Lower leg skin (tissue), 4 donors: Measurements from ENCODE around the gene POF1B. TPM values are rescaled to one million over a fixed set of nuclear protein-coding genes. Genes with fewer than 3 reads are reported as not detected.
"Not testable (repeated sequence)": the region's sequence is repeated elsewhere in the genome, so short reads cannot be mapped to it uniquely, and the experiment has no call there.

ENCODE experiments used
- DNase-seq, 2 donors: peaks; one replicate each; pipeline ENCODE4 v3.0.0-alpha.2; 2019; ENCODE audit warnings: low spot score in 2 of 2
- H3K4me3 ChIP-seq: fragments of 200-600 bp; sonication (generic); 2 replicates; pipeline ENCODE4 v1.5.1; 2017; ENCODE audit warnings: mild to moderate bottlenecking, low read depth; ENCODE audit not compliant: poor library complexity, severe bottlenecking
- CTCF ChIP-seq, 3 donors: fragments of 450-650 bp; IDR thresholded peaks; one replicate each; pipeline ENCODE4 v1.5.1; 2016; ENCODE audit warnings: antibody characterized with exemption in 3 of 3, mild to moderate bottlenecking in 3 of 3, moderate library complexity in 2 of 3
- POLR2A ChIP-seq, 2 donors: fragments of 450-650 bp; IDR thresholded peaks; one replicate each; pipeline ENCODE4 v1.6.1; 2016 to 2017; ENCODE audit warnings: antibody characterized with exemption in 2 of 2, mild to moderate bottlenecking in 1 of 2, moderate library complexity in 1 of 2
- WGBS, 2 donors: methylation state at CpG; one replicate each; pipeline ENCODE4 v1.1.5; 2018; 5-methylcytosine and 5-hydroxymethylcytosine counted together
- intact Hi-C: fragments of 100-400 bp; cut with DNase I; formaldehyde crosslinking; loops from one replicate; pipeline ENCODE4 v1.15.0; 2023; ENCODE audit warnings: low total_unique reads
- total RNA-seq, 4 donors: library from RNA; depleted of rRNA; stranded (reverse); fragments of >200 nt; gene quantifications; one replicate each; pipeline ENCODE4 v1.1.0, GENCODE V29; 2016

Gene POF1B
- total RNA-seq, 4 donors from 2014 or later = 354 to 625 (median 436) TPM

GRCh38 chrX:85327060-85327333 lies 52.5 kb downstream of the POF1B start:
- intact Hi-C loops = no loop called here

GRCh38 chrX:85326234-85327059 lies 53.0 kb downstream of the POF1B start:
- 83 to 92% methylated on average over 11 to 23 of the region's 29 CpGs for WGBS, 2 donors
- DNase-seq = peak in 1 of 2 donors; percentile 80
- H3K4me3 ChIP-seq = no peak overlapping the region
- intact Hi-C loops = no loop called here
- TF ChIP-seq CTCF (IDR thresholded peaks at IDR 0.05) (no peak), POLR2A (IDR thresholded peaks at IDR 0.05) (no peak)

More at GRCh38 chrX:85327060-85327333, 52.5 kb downstream of the POF1B start:
- H3K4me3 ChIP-seq = no peak overlapping the region
- TF ChIP-seq CTCF (IDR thresholded peaks at IDR 0.05) = no peak
- no peak for TF ChIP-seq POLR2A (IDR thresholded peaks at IDR 0.05)
- peak in 1 of 2 donors; percentile 80 for DNase-seq
- WGBS, 2 donors = 71 to 79% methylated on average over 2 of the region's 2 CpGs

- intact Hi-C loops, DNase-seq, H3K4me3 ChIP-seq: not testable (repeated sequence)
- 93 to 100% methylated on average over 2 of the region's 2 CpGs for WGBS, 2 donors
Measured at GRCh38 chrX:85311348-85311747, 68.1 kb downstream of the POF1B start.

GRCh38 chrX:85309717-85310116 lies 69.7 kb downstream of the POF1B start:
- no peak overlapping the region for H3K4me3 ChIP-seq
- no peak for TF ChIP-seq CTCF (IDR thresholded peaks at IDR 0.05)
- TF ChIP-seq POLR2A (IDR thresholded peaks at IDR 0.05) = no peak
- WGBS, 2 donors = 70 to 100% methylated on average over 2 of the region's 2 CpGs
- no peak for DNase-seq
- intact Hi-C loops = no loop called here

- intact Hi-C loops = no loop called here
Measured at GRCh38 chrX:85303544-85303943, 75.9 kb downstream of the POF1B start.

More at GRCh38 chrX:85303544-85303943, 75.9 kb downstream of the POF1B start:
- no peak overlapping the region for H3K4me3 ChIP-seq
- no peak for DNase-seq
- TF ChIP-seq POLR2A (IDR thresholded peaks at IDR 0.05) = no peak
- no peak for TF ChIP-seq CTCF (IDR thresholded peaks at IDR 0.05)
- 77 to 87% methylated on average over 3 of the region's 3 CpGs for WGBS, 2 donors
